H1 (cell line): ENCODE measurements around the gene MCUR1. TPM values are rescaled to one million over a fixed set of nuclear protein-coding genes. Genes with fewer than 3 reads are reported as not detected.

Source experiments
- CTCF ChIA-PET: fragments of 300-600 bp; sonication (Branson Sonifier 250); formaldehyde crosslinking; loops from one replicate; lab custom pipeline; 2021; ENCODE audit not compliant: partially characterized antibody; lab: Charles Lee
- POLR2A ChIA-PET: fragments of 300-600 bp; sonication (Branson Sonifier 250); formaldehyde crosslinking; loops from one replicate; lab custom pipeline; 2021; ENCODE audit warnings: inconsistent platforms; ENCODE audit not compliant: partially characterized antibody; lab: Charles Lee
- DNase-seq, 2 experiments: peaks; one replicate each; pipeline versions ENCODE4 v3.0.0 to v3.0.0-alpha.2; 2010 to 2022; ENCODE audit warnings: low spot score in 2 of 2, low read depth in 1 of 2, mixed read lengths in 1 of 2
- FAIRE-seq: peaks from 2 replicates; lab custom pipeline; 2011; peaks lifted over from hg19 to GRCh38; lab: Jason Lieb, UNC
- H2AFZ ChIP-seq: 2 replicates; pipeline ENCODE4 v1.8.1; 2012; ENCODE audit warnings: low read length, inconsistent platforms
- H2AK5ac ChIP-seq: 2 replicates; pipeline ENCODE4 v1.6.1; 2013; ENCODE audit warnings: low read depth, low read length
- H2BK120ac ChIP-seq: replicated peaks from 2 replicates; pipeline ENCODE3; 2013; ENCODE audit warnings: low read depth, low read length, inconsistent platforms
- H2BK12ac ChIP-seq: 2 replicates; pipeline ENCODE4 v1.6.1; 2013; ENCODE audit warnings: low read depth, low read length
- H2BK15ac ChIP-seq: 2 replicates; pipeline ENCODE4 v1.6.1; 2013; ENCODE audit warnings: low read length
- H2BK20ac ChIP-seq: 2 replicates; pipeline ENCODE4 v1.6.1; 2013; ENCODE audit warnings: low read length
- H2BK5ac ChIP-seq: 2 replicates; pipeline ENCODE4 v1.6.1; 2013; ENCODE audit warnings: low read depth, low read length
- H3K14ac ChIP-seq: 2 replicates; pipeline ENCODE4 v1.6.1; 2013; ENCODE audit warnings: inconsistent platforms; ENCODE audit not compliant: insufficient read length
- H3K18ac ChIP-seq: 2 replicates; pipeline ENCODE4 v1.6.1; 2013; ENCODE audit warnings: low read length; ENCODE audit errors: extremely low read depth
- H3K23ac ChIP-seq: 2 replicates; pipeline ENCODE4 v1.6.1; 2013; ENCODE audit warnings: inconsistent platforms; ENCODE audit not compliant: insufficient read length
- H3K23me2 ChIP-seq: 2 replicates; pipeline ENCODE4 v1.6.1; 2013; ENCODE audit warnings: low read depth, low read length
- H3K27ac ChIP-seq: 2 replicates; pipeline ENCODE4 v1.6.1; 2011; ENCODE audit warnings: low read depth, low read length, inconsistent platforms
- H3K27me3 ChIP-seq, 4 experiments: replicated peaks in 1 of 4; 1 replicate in 1 of 4; 2 replicates in 3 of 4; pipeline versions ENCODE4 v1.6.1 to v1.8.1; 2011 to 2013; ENCODE audit warnings: low read length in 3 of 4, mild to moderate bottlenecking in 3 of 4, inconsistent platforms in 2 of 4, mixed read lengths in 2 of 4, moderate library complexity in 1 of 4; ENCODE audit not compliant: control insufficient read depth in 3 of 4, insufficient read depth in 3 of 4; ENCODE audit errors: extremely low read depth in 1 of 4
- H3K36me3 ChIP-seq, 4 experiments: 2 replicates each; pipeline versions ENCODE4 v1.6.1 to v1.8.1; 2011 to 2013; ENCODE audit warnings: mild to moderate bottlenecking in 4 of 4, low read length in 3 of 4, moderate library complexity in 2 of 4, control low read depth in 1 of 4, inconsistent platforms in 1 of 4; ENCODE audit not compliant: insufficient read depth in 4 of 4, control insufficient read depth in 2 of 4
- H3K4ac ChIP-seq: replicated peaks from 2 replicates; pipeline ENCODE3; 2013; ENCODE audit warnings: low read length, low read depth, mixed read lengths, inconsistent platforms; ENCODE audit not compliant: insufficient read length
- H3K4me1 ChIP-seq, 4 experiments: replicated peaks in 1 of 4; 1 replicate in 1 of 4; 2 replicates in 3 of 4; pipeline versions ENCODE4 v1.6.1 to v1.8.1; 2011 to 2013; ENCODE audit warnings: low read length in 3 of 4, inconsistent platforms in 2 of 4, mixed read lengths in 1 of 4; ENCODE audit not compliant: insufficient read depth in 4 of 4, control insufficient read depth in 3 of 4
- H3K4me2 ChIP-seq, 2 experiments: 2 replicates each; pipeline versions ENCODE4 v1.6.1 to v1.8.1; 2011 to 2013; ENCODE audit warnings: low read depth in 2 of 2, low read length in 2 of 2, control low read depth in 1 of 2, inconsistent platforms in 1 of 2, mild to moderate bottlenecking in 1 of 2; ENCODE audit not compliant: insufficient read depth in 1 of 2
- H3K4me3 ChIP-seq, 4 experiments: fragments of 200-600, 300-600 bp in 1 of 4; sonication (generic), shearing (Covaris generic), sonication (Bioruptor Twin) in 1 of 4; 2 replicates each; pipeline versions ENCODE4 v1.5.1 to v1.8.1; 2011 to 2016; ENCODE audit warnings: low read length in 4 of 4, low read depth in 3 of 4, control low read depth in 2 of 4, inconsistent platforms in 2 of 4, mild to moderate bottlenecking in 2 of 4, mixed read lengths in 1 of 4, moderate library complexity in 1 of 4; ENCODE audit not compliant: insufficient read depth in 2 of 4; ENCODE audit errors: extremely low read depth in 1 of 4
- H3K56ac ChIP-seq: replicated peaks from 2 replicates; pipeline ENCODE3; 2013; ENCODE audit warnings: low read depth, mild to moderate bottlenecking, mixed read lengths, low read length, inconsistent platforms; ENCODE audit not compliant: insufficient read length
- H3K79me1 ChIP-seq: 2 replicates; pipeline ENCODE4 v1.6.1; 2013; ENCODE audit warnings: low read depth, low read length, control low read depth
- H3K79me2 ChIP-seq, 2 experiments: 2 replicates each; pipeline versions ENCODE4 v1.6.1 to v1.8.1; 2012 to 2013; ENCODE audit warnings: low read length in 2 of 2, mild to moderate bottlenecking in 2 of 2, inconsistent platforms in 1 of 2; ENCODE audit not compliant: insufficient read depth in 2 of 2, control insufficient read depth in 1 of 2
- H3K9ac ChIP-seq, 4 experiments: replicated peaks in 1 of 4; 1 replicate in 1 of 4; 2 replicates in 3 of 4; pipeline versions ENCODE4 v1.6.1 to v1.8.1; 2011 to 2013; ENCODE audit warnings: low read depth in 3 of 4, low read length in 3 of 4, control low read depth in 2 of 4, mild to moderate bottlenecking in 2 of 4, moderate library complexity in 2 of 4, inconsistent platforms in 1 of 4; ENCODE audit errors: extremely low read depth in 1 of 4
- H3K9me3 ChIP-seq, 2 experiments: 2 replicates each; pipeline versions ENCODE4 v1.6.1 to v1.8.1; 2012 to 2013; ENCODE audit warnings: mild to moderate bottlenecking in 2 of 2, moderate library complexity in 2 of 2, control low read depth in 1 of 2, inconsistent platforms in 1 of 2, low read depth in 1 of 2, low read length in 1 of 2, mixed read lengths in 1 of 2; ENCODE audit not compliant: insufficient read depth in 2 of 2
- H4K20me1 ChIP-seq, 2 experiments: replicated peaks in 1 of 2; 2 replicates each; pipeline versions ENCODE3 to v1.8.1; 2011 to 2013; ENCODE audit warnings: inconsistent platforms in 2 of 2, low read length in 2 of 2, mild to moderate bottlenecking in 1 of 2; ENCODE audit not compliant: insufficient read depth in 2 of 2, control insufficient read depth in 1 of 2
- H4K5ac ChIP-seq: 2 replicates; pipeline ENCODE4 v1.6.1; 2013; ENCODE audit warnings: low read length, low read depth, mixed read lengths, inconsistent platforms; ENCODE audit not compliant: insufficient read length
- H4K8ac ChIP-seq: 2 replicates; pipeline ENCODE4 v1.8.0; 2013; ENCODE audit warnings: mild to moderate bottlenecking, moderate library complexity, low read length, inconsistent platforms; ENCODE audit not compliant: insufficient read depth; ENCODE audit errors: extremely low read depth
- H4K91ac ChIP-seq: replicated peaks from 2 replicates; pipeline ENCODE3; 2013; ENCODE audit warnings: low read length, mixed read lengths, inconsistent platforms; ENCODE audit not compliant: insufficient read length
- ASH2L ChIP-seq: fragments of 200-600, 300-600 bp; sonication (generic); IDR thresholded peaks from one replicate; pipeline ENCODE4 v1.7.1; 2017; ENCODE audit warnings: low read length
- CBX5 ChIP-seq: fragments of 300-800, 300-1000 bp; sonication (generic); IDR thresholded peaks from 2 replicates; pipeline ENCODE4 v1.7.1; 2016; ENCODE audit warnings: antibody characterized with exemption, low read length, low read depth
- CHD1 ChIP-seq: IDR thresholded peaks from 2 replicates; pipeline ENCODE4 v1.6.1; 2012; ENCODE audit warnings: low read depth, low read length, improper control_type of control experiment
- CTCF ChIP-seq, 3 experiments: IDR thresholded peaks; 1 replicate in 2 of 3; 2 replicates in 1 of 3; pipeline versions ENCODE4 v1.5.1 to v1.6.1; 2011; ENCODE audit warnings: low read length in 3 of 3, mild to moderate bottlenecking in 3 of 3, inconsistent platforms in 2 of 3, low read depth in 1 of 3, moderate library complexity in 1 of 3; ENCODE audit not compliant: insufficient read depth in 1 of 3; ENCODE audit errors: control extremely low read depth in 1 of 3
- FOSL1 ChIP-seq: IDR thresholded peaks from 2 replicates; pipeline ENCODE4 v1.6.1; 2011; ENCODE audit warnings: mild to moderate bottlenecking, low read depth, low read length, moderate library complexity; ENCODE audit not compliant: insufficient read depth
- POLR2A ChIP-seq, 2 experiments: IDR thresholded peaks; 1 replicate in 1 of 2; 2 replicates in 1 of 2; pipeline ENCODE4 v1.6.1; 2011; ENCODE audit warnings: low read depth in 2 of 2, low read length in 2 of 2, mild to moderate bottlenecking in 2 of 2; ENCODE audit errors: control extremely low read depth in 1 of 2
- POLR2AphosphoS5 ChIP-seq: IDR thresholded peaks from 2 replicates; pipeline ENCODE4 v1.6.1; 2011; ENCODE audit warnings: low read depth, low read length
- SIX5 ChIP-seq: IDR thresholded peaks from 2 replicates; pipeline ENCODE4 v1.6.1; 2011; ENCODE audit warnings: mild to moderate bottlenecking, low read depth, low read length
- SUZ12 ChIP-seq: fragments of 200-600 bp; sonication (generic); IDR thresholded peaks from 2 replicates; pipeline ENCODE4 v1.6.1; 2012; ENCODE audit warnings: mild to moderate bottlenecking, inconsistent platforms, low read length, moderate library complexity, mixed read lengths
- TAF7 ChIP-seq: optimal IDR thresholded peaks from 2 replicates; pipeline ENCODE3; 2011; ENCODE audit warnings: low read depth, mild to moderate bottlenecking, inconsistent platforms, low read length, moderate library complexity, borderline replicate concordance
- USF2 ChIP-seq: IDR thresholded peaks from 2 replicates; pipeline ENCODE4 v1.6.1; 2011; ENCODE audit warnings: low read length, improper control_type of control experiment
- WGBS, 2 experiments: shearing (Covaris generic) in 1 of 2; methylation state at CpG; one replicate each; pipeline versions ENCODE4 v1.1.6 to v1.1.7; 2013 to 2015; ENCODE audit warnings: low lambda C conversion rate in 2 of 2, mixed read lengths in 2 of 2, inconsistent platforms in 1 of 2, low coverage in 1 of 2, missing lambda C conversion rate in 1 of 2; ENCODE audit not compliant: insufficient replicate concordance in 2 of 2, insufficient coverage in 1 of 2, insufficient read length in 1 of 2; ENCODE audit errors: extremely low coverage in 1 of 2, missing lambda C conversion rate in 1 of 2; 5-methylcytosine and 5-hydroxymethylcytosine counted together
- polyA plus RNA-seq, 7 experiments: library from polyadenylated mRNA; depleted of rRNA in 3 of 7; stranded (reverse) in 5 of 7; unstranded in 2 of 7; fragments of >200 nt in 5 of 7; fragments of 200-250 nt in 2 of 7; gene quantifications; 1 replicate in 5 of 7; 2 replicates in 1 of 7; 4 replicates in 1 of 7; pipeline versions ENCODE4 v1.2.1 to v1.2.3, GENCODE V29; 2011 to 2013; ENCODE audit warnings: missing spikeins in 2 of 7, mixed read lengths in 2 of 7
- total RNA-seq: library from RNA; stranded (reverse); fragmentation: NEBNext Ultra II Directional; extraction: Animal tissue kit (Norgen Biotek cat#: 25700); gene quantifications from 2 replicates; pipeline ENCODE4 v1.2.1, GENCODE V29; 2021

Gene MCUR1
- total and polyA plus RNA-seq, 2 of the 8 experiments (the other 6 are each of a cell fraction or from before 2014, with no cell fraction given), result 9.6 to 37.3 TPM

GRCh38 chr6:13854716-13855250, 40.4 kb upstream of the MCUR1 start:
- Histone ChIP-seq H3K4me2 (no peak overlapping the region), H2BK5ac (no peak overlapping the region), H2BK12ac (no peak overlapping the region), H3K23me2 (no peaks in the 10 kb centered on the region; the same call in 1 of the 2 replicates), H2AK5ac (no peak overlapping the region), H3K79me2 (no peaks in the 10 kb centered on the region), H3K18ac (no peak overlapping the region), H3K23ac (no peak overlapping the region), H3K36me3 (no peaks in the 10 kb centered on the region), H2BK20ac (no peak overlapping the region), H3K79me1 (no peaks in the 10 kb centered on the region), H4K8ac (no peak overlapping the region), H4K20me1 (no peaks in the 10 kb centered on the region), H2BK120ac (no peak overlapping the region), H2BK15ac (no peak overlapping the region), H3K14ac (no peak overlapping the region), H3K27me3 (no peaks in the 10 kb centered on the region), H3K4ac (no peak overlapping the region), H3K9me3 (no peaks in the 10 kb centered on the region; a peak in 1 of 4 replicates), H3K27ac (no peak overlapping the region), H3K4me1 (no peaks in the 10 kb centered on the region), H3K4me3 (no peak overlapping the region), H2AFZ (no peak overlapping the region), H4K91ac (no peak overlapping the region), H4K5ac (no peak overlapping the region), H3K56ac (no peak overlapping the region), H3K9ac (no peak overlapping the region)
- WGBS, 2 experiments, result 88% methylated on average over 29 of the region's 34 CpGs; no CpG with 5 or more reads in 1 of the 2 experiments
- ChIA-PET CTCF (interaction anchor here (0.7 to 2.6 kb wide), 3 partner anchors 13 to 60 kb away, joined by 3 to 7 read pairs (median 4); no protein-coding TSS in a partner anchor), POLR2A (no interaction called here)
- FAIRE-seq (no peak), DNase-seq (peak in 1 of 2 experiments; percentile 28)
- TF ChIP-seq USF2, result no peak
- no peak for TF ChIP-seq CTCF (IDR thresholded peaks at IDR 0.05; ENCODE audit: control extremely low read depth in 1 of 3, insufficient read depth in 1 of 3, low read depth in 1 of 3, low read length in 3 of 3)
- TF ChIP-seq CHD1, result no peak
- no peak for TF ChIP-seq TAF7
- no peak for TF ChIP-seq CBX5
- no peak for TF ChIP-seq SUZ12
- TF ChIP-seq SIX5, result no peak
- no peak for TF ChIP-seq ASH2L
- no peak for TF ChIP-seq POLR2A (IDR thresholded peaks at IDR 0.05; ENCODE audit: control extremely low read depth in 1 of 2, low read depth in 2 of 2, low read length in 2 of 2)
- TF ChIP-seq FOSL1, result no peak
- TF ChIP-seq POLR2AphosphoS5, result no peak
